NCI-H2196 treated with DMSO at 0.1 percent for 48 hours (cell line): ENCODE data around the gene POTEG.
"Not testable (repeated sequence)": the region's sequence is repeated elsewhere in the genome, so short reads cannot be mapped to it uniquely, and the experiment has no call there.

ENCODE experiments used
- DNase-seq: peaks from one replicate; lab custom pipeline; 2025; ENCODE audit not compliant: unreplicated experiment; lab: John Stamatoyannopoulos, UW

POTEG gene

DNA sequence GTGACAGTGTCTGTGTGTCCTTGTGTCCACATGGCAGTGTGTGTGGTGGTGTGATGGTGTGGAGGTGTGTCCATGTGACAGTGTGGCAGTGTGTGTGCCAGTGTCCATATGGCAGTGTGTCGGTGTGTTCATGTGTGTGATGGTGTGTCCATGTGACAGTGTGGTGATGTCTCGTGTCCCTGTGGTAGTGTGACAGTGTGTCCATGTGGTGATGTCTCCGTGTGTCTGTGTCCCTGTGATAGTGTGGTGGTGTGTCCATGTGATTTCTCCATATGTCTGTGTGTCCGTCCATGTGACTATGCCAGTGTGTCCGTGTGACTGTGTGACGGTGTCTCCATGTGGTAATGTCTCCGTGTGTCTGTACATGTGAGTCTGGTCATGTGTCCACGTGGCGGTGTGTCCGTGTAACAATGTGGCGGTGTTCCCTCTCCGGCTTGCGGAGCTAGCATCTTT, 59.7 kb downstream of the POTEG start:
- DNase-seq: not testable (repeated sequence)

DNA sequence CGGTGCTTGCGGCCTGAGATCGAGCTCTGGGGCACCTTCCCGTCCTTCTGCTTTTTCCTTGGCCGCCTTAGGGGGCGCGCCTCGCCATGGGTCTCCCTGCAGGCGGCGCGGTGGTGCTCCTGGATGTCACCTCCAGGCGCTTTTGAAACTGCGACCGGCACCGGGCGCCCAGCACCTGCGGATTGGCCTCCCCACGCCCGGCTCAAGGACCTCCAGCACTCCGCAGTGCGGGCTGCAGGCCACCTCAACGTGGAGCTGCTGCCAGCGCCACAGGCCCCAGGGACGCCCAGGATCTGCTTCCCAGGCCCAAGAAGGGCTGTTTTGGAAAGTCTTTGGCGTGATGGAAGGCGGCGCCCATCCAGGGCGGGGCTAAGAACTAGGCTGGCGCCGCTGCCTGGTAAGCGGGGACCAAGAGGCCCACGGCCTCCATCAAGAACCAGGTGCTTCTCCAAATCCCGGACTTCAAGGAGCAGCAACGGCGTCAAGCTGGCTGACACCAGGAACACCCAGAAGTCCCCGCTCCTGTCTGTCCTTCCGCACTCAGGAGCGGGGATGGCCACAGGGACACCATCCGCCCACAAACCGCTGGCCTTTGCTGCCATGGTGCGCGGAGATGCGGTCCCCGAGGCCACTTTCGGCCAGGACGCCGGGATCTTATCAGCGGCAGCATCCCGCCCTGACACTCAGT, 61.2 kb downstream of the POTEG start:
- DNase-seq: not testable (repeated sequence)

DNA sequence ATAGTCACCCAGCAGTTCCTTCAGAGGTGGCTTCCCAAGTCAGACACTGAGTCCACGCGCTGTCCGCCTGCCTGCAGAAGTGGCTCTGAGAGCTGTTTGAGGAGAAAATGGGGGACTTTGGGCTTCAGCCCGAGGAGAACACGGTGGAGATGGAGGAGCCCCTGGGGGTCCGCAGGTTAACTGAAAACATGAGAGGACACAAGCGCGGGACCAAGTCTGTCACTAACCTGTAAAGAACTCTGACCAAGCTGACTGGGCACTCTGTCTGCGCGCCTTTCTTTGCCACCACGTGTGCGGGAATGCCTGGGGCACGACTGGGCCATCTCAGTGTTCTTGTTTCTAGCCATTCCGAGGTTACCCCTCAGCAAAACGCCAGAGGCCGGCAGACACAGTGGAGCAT, 62.4 kb downstream of the POTEG start:
- DNase-seq: not testable (repeated sequence)

DNA sequence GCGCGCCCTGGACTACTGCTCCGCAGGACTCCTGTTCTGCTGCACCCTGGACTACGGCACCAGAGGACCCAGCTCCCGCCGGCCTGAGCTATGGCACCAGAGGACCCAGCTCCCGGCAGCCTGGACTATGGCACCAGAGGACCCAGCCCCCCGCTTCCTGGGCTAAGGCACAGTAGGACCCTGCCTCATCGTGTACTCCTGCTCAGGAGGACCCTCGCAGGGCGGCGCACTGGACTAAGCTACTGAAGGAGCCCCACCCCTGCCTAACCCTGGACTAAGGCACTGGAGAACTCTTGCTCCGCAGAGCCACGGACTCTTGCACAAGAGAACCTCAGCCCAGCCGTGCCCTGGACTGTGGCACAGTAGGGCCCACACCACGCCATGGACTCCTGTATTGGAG, 71.3 kb downstream of the POTEG start:
- not testable (repeated sequence) for DNase-seq

DNA sequence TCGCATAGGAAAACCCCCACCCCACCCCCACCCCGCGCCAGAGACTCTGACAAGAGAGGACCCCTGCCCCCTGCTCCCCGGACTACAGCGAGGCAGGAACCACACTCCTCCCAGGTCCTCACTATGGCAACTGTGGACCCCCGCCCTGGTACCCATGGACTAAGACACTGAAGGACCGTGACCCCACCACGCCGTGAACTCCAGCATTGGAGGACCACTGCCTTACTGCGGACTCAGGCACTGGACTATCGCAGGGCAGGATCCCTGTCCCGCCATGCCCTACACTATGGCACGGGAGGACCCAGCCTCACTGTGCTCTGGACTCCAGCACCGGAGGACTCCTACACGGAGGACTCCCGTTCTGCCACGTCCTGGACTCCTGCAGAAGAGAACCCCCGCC, 71.8 kb downstream of the POTEG start:
- DNase-seq: not testable (repeated sequence)

DNA sequence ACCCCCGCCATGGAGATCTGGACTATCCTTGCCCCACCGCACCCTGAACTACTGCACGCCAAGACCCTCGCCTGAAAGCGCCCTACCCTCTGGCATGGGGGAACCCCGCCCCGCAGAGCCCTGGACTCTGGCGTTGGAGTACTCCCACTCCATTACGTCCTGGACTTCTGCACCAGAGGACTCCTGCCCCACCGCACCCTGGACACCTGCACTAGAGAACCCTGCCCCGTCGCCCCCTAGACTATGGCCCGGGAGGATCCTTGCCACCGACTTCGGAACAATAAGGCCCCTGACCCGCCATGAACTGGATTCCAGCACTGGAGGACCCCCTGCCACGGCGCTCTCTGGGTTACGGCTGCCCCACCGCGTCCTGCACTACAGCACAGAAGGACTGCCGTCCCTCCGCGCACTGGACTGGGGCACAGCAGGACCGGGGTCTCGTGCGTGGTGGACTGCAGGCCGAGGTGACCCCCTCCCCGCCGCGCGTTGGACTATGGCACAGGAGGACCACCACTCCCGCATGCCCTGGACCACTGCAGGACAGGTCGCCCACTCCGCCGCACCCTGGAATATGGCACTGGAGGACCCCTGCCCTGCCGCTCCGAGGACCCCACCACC, 72.4 kb downstream of the POTEG start:
- not testable (repeated sequence) for DNase-seq

DNA sequence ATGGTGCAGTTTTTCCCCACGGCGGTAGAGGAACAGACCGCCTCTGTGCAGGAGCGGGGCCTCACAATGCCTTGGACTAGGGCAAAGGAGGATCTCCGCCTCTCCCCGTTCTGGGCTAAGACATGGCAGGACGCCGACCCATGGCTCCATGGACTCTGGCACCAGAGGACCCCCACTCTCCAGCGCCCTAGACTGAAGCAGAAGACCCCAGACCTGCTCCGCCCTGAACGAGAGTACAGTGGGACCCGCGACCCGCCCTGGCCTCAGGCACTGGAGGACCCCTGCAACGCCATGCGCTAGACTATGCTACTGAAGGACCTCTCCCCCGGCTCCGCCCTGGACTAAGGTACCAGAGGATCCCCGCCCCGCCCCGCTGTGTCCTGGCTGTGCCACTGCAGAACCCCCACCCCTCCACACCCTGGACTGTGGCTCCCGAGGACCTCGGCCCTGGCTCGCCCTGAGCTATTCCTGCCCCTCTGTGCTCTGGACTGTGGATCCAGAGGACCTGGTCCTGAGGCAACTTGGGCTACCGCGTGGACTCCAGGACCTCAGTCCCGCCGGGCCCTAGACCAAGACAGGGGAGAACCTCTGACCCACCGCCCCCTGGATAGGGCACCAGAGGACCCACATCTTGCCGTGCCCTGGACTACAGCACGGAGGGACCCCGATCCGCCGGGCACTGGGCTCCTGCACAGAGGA, 73.1 kb downstream of the POTEG start:
- DNase-seq: not testable (repeated sequence)
